HG02870 (cell line): ENCODE measurements around the gene TRPM3.

Experiments used
- ATAC-seq: cut with Tn5 transposase; IDR thresholded peaks from one replicate; pipeline ENCODE4 v1.9.1; 2021; ENCODE audit warnings: mild to moderate bottlenecking, moderate library complexity; ENCODE audit not compliant: unreplicated experiment

Gene TRPM3

DNA sequence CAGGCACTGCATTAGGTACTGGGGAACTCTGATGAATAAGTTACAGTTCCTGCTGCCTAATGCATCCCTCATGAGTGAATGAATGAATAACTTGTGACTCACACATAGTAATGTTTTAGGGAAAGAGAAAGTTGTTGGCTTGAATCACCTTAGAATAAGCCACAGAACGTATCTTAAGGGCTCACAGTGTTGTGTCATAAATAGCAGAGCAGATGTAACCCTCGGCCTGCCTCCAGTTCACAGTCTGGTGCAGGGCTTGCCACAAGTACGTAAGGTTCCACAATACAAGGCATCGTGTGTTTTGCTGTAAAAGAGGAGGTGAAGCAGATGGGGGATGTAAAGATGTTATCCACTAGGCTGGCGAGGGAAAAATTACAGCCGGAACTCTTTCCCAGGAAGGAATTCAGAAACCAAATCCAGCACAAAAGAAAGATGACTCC is 218.7 kb downstream of the TRPM3 start:
- ATAC-seq = no peak

DNA sequence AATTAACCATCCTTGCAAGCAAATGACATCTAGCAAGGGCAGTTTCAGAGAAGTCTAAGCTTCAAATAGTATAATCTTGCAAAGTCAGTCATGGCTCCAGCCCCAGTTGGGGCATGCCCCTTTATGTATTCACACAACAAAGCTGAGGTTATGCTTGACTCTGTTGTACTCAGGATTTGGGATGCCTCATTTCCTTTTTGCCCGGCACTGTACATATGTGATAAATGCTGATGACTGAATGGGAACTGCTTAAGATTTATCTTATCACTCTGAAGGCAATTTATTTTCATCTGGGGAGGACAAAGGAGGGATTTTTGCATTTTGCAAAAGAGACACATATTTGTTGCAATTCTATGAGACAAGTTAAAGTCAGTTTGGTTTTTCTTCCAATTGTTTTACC is 219.2 kb downstream of the TRPM3 start:
- ATAC-seq = no peak

DNA sequence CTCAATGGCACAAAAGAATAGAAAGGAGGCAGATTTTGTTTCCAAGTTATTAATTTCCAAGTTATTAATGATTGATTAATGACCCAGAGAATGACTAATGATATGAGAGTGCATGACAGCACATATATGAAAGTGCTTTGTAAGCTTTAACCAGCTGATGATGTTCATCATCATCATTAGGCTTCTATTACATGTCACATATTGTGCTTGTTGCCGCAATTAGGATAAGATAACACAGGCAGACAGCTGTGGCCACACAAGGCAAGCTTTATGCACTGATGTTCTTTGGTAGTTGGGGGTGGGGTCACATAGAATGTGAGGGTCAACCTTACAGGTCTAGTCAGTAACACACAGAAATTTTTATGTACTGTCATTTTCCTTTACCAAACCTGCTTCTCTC is 219.7 kb downstream of the TRPM3 start:
- no peak for ATAC-seq

DNA sequence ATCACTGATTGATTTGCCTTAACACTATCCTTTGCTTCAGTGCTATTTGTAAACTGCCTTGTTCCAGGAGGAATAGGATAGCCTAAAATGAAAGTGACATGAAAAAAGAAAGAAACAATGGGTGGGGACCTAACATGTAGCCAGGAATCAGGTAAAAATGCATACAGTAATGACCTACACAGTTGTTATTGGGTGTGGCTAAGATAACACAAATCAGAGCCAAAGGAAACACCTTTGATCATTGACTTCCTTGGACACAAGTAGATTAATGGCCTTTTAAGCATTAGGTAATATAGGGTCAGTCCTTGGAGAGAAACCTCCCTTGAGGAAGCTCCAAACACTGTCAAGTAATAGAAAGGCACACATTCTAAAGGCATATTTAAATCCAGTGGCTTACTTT is 220.4 kb downstream of the TRPM3 start:
- ATAC-seq = no peak

DNA sequence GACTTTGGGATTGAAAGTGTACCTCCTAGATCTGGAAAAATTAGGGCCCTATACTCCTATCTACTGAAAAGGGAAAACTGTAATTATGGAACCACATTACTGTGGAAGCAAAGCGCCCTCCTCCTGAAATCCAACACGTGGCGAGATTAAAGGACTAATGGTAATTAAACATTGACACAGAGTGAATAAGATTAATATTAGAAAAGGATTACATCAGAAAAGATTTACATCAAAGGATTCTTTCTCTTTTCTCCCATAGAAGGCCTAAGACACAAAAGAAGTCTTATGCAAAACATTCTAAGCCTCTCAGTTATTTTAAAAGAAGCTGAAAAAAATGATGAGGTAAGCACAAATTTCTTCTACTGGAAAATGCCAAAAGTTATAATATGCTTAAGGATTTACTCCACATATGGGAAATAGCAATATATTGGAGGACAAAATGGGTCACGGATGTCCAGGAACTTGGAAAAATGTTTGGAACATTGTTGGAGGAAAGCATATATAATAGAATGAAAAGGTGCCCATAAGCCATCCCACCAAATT is 227.8 kb downstream of the TRPM3 start:
- no peak for ATAC-seq

DNA sequence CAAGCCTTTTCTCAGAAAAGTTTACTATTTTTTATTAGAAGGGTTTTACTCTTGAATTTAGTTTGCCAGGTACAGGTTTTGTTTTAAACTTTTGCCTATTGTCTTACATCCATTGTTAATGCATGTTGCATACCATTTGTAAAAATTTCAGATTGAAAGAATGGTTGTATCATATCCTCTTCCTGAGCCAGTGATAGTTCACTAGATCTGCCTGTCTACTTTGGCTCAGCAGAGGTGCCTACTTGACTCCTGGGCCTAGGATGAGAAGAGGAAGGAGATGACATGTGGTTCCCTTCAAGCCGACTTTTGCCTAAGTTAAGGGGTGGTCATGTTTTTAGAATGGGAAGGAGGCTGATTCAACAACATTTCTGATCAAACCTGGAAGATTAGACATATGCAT is 232.9 kb downstream of the TRPM3 start:
- ATAC-seq = no peak

DNA sequence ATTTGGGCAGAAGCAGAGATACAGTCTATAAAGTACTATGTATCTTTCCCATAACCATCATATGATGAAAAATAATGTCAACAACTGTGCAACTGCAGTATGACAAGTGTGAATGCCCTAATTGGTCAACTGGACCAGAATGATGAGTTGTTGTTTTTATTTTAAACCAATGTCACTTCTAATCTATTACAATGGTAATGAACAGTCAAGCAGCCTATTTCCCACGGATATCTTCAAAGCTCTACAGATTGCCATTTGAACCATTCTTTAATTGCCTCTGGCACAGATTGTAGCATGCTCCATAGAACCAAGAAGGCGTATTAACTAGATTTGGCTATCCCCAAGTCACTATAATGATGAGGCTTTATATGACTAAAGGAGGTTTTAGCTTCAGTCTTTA is 233.6 kb downstream of the TRPM3 start:
- ATAC-seq = no peak

DNA sequence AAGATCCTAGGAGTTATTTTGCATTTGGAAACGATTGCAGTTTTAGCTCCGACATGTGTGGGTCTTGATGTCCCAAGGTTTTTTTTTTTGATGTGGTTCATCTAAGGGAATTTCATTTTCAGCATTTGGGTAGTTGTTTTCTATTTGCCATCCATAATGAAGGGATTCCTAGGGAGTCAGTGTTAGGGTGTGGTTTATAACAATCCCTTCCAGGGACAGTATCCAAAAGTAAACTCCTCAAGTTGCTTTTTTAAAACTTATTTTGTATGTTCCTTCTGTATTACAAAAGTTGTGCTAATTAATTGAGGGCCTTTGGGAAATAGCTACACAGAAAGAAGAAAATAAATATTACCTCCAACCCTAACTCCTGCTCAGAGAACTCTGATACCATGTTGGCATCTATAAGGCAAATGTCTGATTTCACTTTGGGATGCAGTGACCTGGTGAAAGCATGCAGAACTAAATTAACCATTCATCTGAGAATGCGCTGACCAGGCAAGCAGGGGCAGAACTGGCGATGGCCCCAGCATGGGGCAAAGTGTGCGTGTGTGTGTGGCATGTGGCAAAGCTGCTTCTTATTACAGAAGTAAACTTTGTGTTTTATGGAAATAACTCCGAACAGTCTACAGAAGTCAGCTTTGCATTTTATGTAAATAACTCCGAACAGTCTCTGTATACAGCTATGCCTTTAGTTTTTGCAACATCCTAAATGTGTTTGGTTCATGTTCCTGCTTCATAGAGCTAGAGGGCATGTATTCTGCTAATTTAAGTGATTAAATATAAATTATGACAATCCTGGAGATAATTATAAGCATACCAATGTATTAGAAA is 237.2 kb downstream of the TRPM3 start:
- no peak for ATAC-seq

DNA sequence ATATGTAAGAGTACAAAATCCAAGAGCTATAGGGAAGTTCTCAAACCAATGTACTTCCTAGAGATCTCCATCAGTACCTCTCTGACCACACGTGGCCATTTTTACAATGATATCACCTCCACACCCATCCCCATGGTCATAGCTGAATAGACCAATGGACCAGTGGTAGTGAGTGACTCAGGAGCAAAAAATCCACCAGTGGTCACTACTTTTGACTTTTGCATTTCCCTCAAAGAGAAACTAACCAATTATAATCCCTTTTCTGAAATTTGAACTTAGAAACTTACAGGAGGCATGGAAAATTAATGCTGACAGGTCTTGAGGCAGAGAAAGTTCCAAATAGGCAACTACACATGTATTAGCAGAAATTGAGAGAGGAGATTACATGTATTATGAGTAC is 238.4 kb downstream of the TRPM3 start:
- ATAC-seq = no peak

DNA sequence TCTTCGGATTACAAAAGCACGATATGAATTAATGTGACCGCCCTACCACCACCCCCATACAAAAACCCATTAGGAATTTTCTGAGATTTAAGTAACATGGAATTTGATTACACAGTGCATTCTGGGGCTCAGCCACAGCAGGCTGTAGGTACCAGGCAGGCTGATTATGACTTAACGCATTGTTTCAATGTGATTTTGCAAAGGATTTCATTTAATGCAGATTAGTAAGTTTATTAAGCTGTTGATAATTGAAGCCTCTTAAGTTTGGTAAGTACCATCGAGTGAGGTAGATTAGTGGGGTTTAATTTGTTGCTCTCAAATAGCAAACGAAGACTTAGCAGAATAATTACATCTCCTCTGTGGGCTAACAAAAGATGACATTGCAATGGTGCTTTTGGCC is 240.1 kb downstream of the TRPM3 start:
- ATAC-seq = no peak

DNA sequence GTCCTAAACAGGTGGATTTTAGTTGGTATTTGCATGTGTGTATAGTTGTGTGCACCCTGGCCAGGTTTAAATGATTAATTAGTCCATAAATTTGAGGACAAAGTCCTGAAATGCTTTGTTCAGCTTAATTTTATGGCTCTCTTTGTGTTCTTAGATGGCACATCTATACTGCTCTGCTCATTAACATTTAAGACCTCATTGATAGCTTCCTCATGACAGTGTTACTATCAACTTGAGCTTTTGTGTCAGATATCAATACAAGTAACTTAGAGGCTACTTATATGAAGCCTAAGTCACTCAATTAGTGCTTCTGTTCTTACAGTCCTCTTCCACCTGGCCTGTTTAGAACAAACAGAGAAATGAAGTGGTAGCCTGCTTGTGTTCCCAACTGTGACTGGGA is 240.9 kb downstream of the TRPM3 start:
- ATAC-seq = no peak

DNA sequence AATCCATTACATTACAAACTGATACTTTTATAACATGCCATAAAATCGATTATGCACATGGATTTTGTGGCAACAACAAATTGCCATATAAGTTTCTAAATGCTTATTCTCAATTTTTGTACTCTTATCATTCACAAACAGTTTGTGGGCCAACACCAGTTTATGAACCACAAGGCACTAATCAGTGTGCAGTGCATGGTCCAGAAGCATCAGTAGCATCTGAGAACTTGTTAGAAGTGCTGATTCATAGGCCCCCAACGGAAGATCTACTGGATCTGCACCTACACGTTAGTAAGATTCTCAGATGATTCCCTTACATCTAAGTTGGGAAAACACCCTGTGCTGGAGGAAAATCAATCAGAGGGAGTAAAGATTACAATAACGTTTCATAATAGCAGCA is 242.8 kb downstream of the TRPM3 start:
- ATAC-seq = no peak

DNA sequence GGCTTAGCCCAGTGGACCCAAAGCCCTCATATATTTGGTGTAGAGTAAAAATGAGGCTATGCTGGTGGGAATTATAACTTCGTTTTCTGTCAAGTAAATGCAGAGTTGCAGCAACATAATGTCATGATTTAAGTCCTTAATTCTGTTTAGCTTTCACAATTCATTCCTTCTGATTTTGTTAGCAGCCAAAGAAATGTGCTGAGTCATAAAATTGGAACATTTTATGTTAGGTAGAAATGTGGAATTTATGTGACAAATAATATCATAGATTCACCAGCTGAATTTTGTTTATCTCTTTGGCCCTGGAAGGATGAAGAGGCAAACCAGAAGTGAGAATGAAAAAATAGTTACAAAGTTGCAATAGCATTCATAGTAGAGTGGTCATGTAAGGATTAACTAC is 247.0 kb downstream of the TRPM3 start:
- ATAC-seq = no peak

DNA sequence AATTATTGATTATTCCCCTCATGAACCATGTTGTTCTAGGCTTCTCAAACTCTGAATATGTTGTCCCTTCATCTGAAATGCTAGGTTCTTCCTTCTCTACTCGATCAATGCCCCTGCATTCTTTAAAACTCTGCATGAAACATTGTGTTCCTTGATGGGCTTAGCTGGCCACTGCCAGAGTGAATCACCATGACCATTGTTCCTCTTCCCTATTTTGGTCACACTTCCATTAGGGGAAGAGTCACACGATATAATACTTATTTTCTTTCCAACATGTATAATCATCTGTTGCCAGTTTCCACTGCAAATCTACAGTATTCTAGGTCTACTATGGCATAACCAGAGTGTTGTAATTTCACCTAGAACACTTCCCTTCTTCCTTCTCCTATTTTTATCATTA is 247.9 kb downstream of the TRPM3 start:
- ATAC-seq = no peak

DNA sequence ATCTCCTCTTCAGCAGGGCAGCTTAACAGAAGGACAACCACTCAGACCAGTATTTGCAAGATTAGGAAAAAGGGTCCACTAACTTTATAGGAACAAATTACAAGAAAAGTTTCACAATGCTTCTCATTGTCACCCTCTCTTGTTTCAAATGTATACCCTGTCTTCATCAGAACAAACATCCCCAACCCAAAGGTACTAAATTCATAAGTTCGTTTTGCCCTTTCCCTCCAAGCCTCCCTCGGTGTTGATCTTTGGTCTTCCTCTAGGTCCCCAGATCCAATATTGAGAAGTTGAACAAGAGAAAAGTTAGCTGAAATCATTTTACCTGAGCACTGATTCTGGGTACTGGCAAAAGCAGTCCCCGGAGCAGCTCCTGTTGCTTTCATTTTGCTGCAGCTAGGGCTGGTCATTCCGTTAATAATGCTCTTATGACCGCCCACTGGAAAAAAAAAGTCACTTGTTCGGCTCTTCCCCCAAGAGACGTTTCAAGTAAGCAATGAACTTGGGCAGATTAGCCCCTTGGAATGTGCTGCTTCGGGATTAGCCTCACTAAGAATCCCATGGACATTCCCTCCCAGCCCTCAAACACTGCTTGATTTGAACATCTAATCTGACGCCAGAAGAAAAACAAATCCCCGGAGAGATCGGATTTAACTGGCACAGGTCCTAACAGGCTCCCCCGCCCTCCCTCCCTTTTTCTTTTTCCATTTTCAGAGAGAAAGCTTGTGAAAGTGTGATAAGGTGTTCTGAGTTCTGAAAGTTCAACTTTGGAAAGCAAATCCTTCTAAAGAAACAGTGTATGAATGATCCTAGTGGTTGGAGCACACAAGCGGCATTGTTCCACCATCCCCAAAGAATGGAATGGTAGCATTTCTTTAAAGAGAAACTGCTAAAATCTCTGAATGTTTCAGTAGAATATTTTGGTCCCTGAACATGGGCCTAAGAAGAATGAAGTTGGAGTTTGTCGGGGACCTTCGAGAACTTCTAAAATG is 252.5 kb downstream of the TRPM3 start:
- ATAC-seq = no peak

DNA sequence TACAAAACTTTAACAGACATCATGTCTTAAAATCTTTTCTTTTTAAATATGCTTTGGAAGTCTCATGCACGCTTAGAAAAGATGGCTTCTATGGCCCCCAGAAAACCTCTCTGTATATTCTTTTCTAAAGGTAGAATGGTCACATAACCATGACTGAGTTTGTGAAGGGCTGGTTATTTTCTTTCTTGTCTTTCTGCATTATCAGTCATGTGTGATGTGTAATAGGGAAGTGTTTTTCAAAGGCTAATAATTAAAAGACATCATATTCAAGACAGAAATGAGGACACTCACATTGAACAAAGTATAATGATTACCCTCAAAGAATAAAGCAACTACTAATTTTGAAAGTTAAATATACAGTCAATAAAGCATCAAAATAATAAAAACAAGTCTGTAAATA is 253.4 kb downstream of the TRPM3 start:
- no peak for ATAC-seq

DNA sequence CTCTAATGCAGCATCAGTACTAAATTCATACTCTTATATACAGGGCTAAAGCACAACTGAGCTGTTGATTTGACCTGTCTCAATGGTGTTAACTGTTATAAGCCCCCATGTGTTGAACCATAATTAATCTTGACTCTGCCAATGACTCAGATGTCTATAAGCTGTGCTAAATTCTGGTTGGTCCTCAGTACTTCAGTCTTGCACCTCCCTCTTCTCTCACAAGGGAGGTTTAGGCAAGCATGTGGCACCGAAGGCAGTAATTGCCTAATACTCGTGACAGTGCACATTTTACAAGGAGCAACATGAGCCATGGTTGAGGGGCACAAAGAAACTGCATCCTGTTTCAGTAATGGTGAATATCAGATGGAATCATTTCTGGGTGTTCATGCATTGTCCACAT is 255.9 kb downstream of the TRPM3 start:
- ATAC-seq = no peak

DNA sequence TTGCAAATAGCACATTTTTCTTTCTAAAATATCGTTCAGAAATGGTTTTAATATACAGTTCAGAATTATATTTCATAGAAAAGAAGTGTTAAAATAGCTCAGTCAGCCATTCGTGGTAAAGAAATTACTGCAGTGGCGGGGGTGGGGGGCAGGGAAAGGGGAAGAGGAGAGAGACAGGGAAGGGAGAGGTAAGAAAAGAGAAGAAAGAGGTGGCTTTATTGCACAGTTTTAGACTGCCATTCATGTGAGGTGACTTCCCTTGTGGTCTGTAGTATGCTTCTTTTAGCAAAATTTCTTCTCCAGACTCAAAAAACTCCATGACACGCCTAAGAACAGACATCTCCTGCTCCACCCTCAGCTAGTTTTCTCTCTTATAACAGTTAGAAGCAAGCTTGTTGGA is 259.6 kb downstream of the TRPM3 start:
- no peak for ATAC-seq

DNA sequence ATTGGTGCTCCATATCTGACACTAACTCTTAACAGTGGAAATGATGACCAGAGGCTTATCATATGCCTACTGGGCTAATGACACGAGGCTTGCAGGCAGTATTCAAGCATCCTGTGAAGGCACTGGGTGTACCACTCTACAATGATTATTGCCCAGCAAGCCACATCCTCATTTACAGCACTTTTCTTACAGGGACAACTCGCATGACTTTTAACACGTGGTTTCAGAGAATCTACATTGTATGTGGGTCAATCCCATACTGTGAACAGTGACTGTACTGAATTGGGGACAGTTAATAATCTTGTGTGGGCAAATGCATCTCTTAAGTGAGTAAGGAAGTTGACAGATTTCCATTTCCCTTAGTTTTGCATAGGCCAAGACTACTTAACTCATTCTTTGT is 260.0 kb downstream of the TRPM3 start:
- ATAC-seq = no peak

DNA sequence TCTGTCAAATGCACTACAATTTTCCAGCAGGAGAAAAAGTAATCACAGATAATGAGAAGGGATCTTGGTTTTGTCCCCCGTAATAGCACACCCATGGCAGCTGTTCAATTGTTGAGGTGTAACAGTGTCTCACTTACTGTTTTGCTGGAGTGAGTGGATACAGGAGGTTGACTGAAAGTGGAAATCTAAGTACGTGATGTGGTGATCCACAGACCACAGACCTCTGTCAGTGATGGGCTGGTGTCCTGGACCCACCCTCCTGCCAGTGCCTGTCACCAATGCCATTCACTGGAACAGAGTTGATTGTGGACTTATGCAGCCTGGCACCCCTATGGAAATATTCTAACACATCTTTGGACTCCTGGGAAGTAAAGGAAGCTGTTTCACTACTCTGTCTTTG is 261.7 kb downstream of the TRPM3 start:
- no peak for ATAC-seq

DNA sequence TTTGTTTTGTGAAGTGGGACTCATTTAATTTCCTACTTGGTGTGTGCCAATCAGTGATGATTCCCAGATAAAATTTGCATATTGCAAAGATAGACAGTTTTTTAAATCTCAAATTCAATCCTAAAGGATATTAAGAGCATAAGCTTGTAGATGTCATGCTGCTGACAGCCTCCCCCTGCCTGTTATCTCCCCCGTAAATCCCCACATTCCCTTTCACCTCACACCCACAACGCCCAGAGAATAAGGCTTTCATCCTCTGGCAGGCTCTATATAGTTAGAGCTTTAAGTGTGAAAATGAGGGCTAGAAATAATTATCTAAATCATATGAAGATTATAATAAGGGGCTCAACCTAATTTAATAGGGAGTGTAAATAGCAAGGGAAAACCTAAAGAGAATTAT is 265.0 kb downstream of the TRPM3 start:
- ATAC-seq = no peak
